ENCODE measurements around the gene PARD3B. TPM values are rescaled to one million over a fixed set of nuclear protein-coding genes. Genes with fewer than 3 reads are reported as not detected.

PARD3B gene
- total and polyA plus RNA-seq, 10 of the 15 experiments (the other 5 are each of a cell fraction or from before 2014, with no cell fraction given): 0.01 to 0.54 (median 0.07) TPM; not detected in 7

- WGBS (ENCODE audit: insufficient coverage, insufficient replicate concordance, low lambda C conversion rate, missing lambda C conversion rate): 35% methylated on average over 3 of the region's 3 CpGs
- H3K4me2 ChIP-seq (ENCODE audit: control insufficient read depth, insufficient read depth): no peak overlapping the region
- H3K36me3 ChIP-seq (ENCODE audit: control insufficient read depth in 2 of 2, insufficient read depth in 2 of 2, low read length in 1 of 2): no peaks in the 10 kb centered on the region
- H4K20me1 ChIP-seq (ENCODE audit: control insufficient read depth, insufficient read depth): no peaks in the 10 kb centered on the region
- H3K27me3 ChIP-seq (replicated peaks in 1 of 2; ENCODE audit: control insufficient read depth in 2 of 2, insufficient read depth in 2 of 2, low read length in 1 of 2): no peaks in the 10 kb centered on the region; a peak in 1 of 4 replicates
- no TSS peak for BruUV-seq (replicated peaks)
- POLR2A ChIA-PET: no interaction called here
- H3K9me3 ChIP-seq (replicated peaks; ENCODE audit: control insufficient read depth, insufficient read depth, low read length): no peaks in the 10 kb centered on the region
- no peaks in the 10 kb centered on the region for H3K4me1 ChIP-seq (ENCODE audit: control insufficient read depth, insufficient read depth, low read length)
- H3K27ac ChIP-seq (ENCODE audit: control insufficient read depth, insufficient read depth): no peak overlapping the region
- RAD21 ChIA-PET (ENCODE audit: unreplicated experiment): no interaction called here
- TF ChIP-seq POLR2A (IDR thresholded peaks at IDR 0.05; ENCODE audit: low read depth, low read length) (no peak), BMI1 (IDR thresholded peaks at IDR 0.05; ENCODE audit: borderline replicate concordance) (no peak)
- no peak overlapping the region for H2AFZ ChIP-seq (ENCODE audit: control insufficient read depth, low read depth, low read length)
- ATAC-seq (no peak), DNase-seq (ENCODE audit: low read depth, low spot score) (no peak), FAIRE-seq (no peak)
- H3K79me2 ChIP-seq (ENCODE audit: control insufficient read depth, insufficient read depth, low read length): no peaks in the 10 kb centered on the region
- H3K9ac ChIP-seq (ENCODE audit: control insufficient read depth, insufficient read depth, low read length): no peak overlapping the region
- no peak overlapping the region for H3K4me3 ChIP-seq
- intact Hi-C loops (cut with micrococcal nuclease; ENCODE audit: unreplicated experiment) (no loop called here), in situ Hi-C loops (cut with MboI) (no loop called here)
- CTCF ChIA-PET: no interaction called here
- SMC1A ChIA-PET (ENCODE audit: uncharacterized antibody, unreplicated experiment): no interaction called here
Measured at GRCh38 chr2:204964414-204964813, 419.1 kb downstream of the PARD3B start.

- no peaks in the 10 kb centered on the region for H4K20me1 ChIP-seq (ENCODE audit: control insufficient read depth, insufficient read depth)
- CTCF ChIA-PET: no interaction called here
- WGBS (ENCODE audit: insufficient coverage, insufficient replicate concordance, low lambda C conversion rate, missing lambda C conversion rate): 3% methylated on average over 5 of the region's 5 CpGs
- RAD21 ChIA-PET (ENCODE audit: unreplicated experiment): no interaction called here
- no peaks in the 10 kb centered on the region for H3K36me3 ChIP-seq (ENCODE audit: control insufficient read depth in 2 of 2, insufficient read depth in 2 of 2, low read length in 1 of 2)
- no peak overlapping the region for H3K4me3 ChIP-seq
- H3K9ac ChIP-seq (ENCODE audit: control insufficient read depth, insufficient read depth, low read length): no peak overlapping the region
- H3K79me2 ChIP-seq (ENCODE audit: control insufficient read depth, insufficient read depth, low read length): no peaks in the 10 kb centered on the region
- SMC1A ChIA-PET (ENCODE audit: uncharacterized antibody, unreplicated experiment): interaction anchor here (1.2 kb wide), 1 partner anchor 352 kb away, joined by 3 read pairs; no protein-coding TSS in a partner anchor
- DNase-seq (ENCODE audit: low read depth, low spot score) (no peak), FAIRE-seq (no peak), ATAC-seq (no peak)
- H3K4me2 ChIP-seq (ENCODE audit: control insufficient read depth, insufficient read depth): no peak overlapping the region
- BruUV-seq (replicated peaks): no TSS peak
- no peak overlapping the region for H3K27ac ChIP-seq (ENCODE audit: control insufficient read depth, insufficient read depth)
- intact Hi-C loops (cut with micrococcal nuclease; ENCODE audit: unreplicated experiment) (no loop called here), in situ Hi-C loops (cut with MboI) (no loop called here)
- no peaks in the 10 kb centered on the region for H3K4me1 ChIP-seq (ENCODE audit: control insufficient read depth, insufficient read depth, low read length)
- H3K27me3 ChIP-seq (replicated peaks in 1 of 2; ENCODE audit: control insufficient read depth in 2 of 2, insufficient read depth in 2 of 2, low read length in 1 of 2): no peaks in the 10 kb centered on the region; a peak in 1 of 4 replicates
- no peak overlapping the region for H2AFZ ChIP-seq (ENCODE audit: control insufficient read depth, low read depth, low read length)
- TF ChIP-seq BACH1 (IDR thresholded peaks at IDR 0.05; ENCODE audit: borderline replicate concordance): no peak
- H3K9me3 ChIP-seq (replicated peaks; ENCODE audit: control insufficient read depth, insufficient read depth, low read length): no peaks in the 10 kb centered on the region
- POLR2A ChIA-PET: no interaction called here
Measured at GRCh38 chr2:204966245-204966644, 421.0 kb downstream of the PARD3B start.
